Neural progenitor cell (in vitro differentiated cells): ENCODE measurements around the gene EIF5A.

Experiments
- EZH2 ChIP-seq: fragments of 200-600 bp; sonication (generic); IDR thresholded peaks from 2 replicates; pipeline ENCODE4 v1.6.1; 2017; ENCODE audit warnings: antibody characterized with exemption, mild to moderate bottlenecking, moderate library complexity
- TF ChIP-seq, protein P1 (sequence below): fragments of 200-600 bp; sonication (generic); IDR thresholded peaks from 2 replicates; pipeline ENCODE4 v1.5.1; 2017; ENCODE audit warnings: antibody characterized with exemption, mild to moderate bottlenecking

DNA sequence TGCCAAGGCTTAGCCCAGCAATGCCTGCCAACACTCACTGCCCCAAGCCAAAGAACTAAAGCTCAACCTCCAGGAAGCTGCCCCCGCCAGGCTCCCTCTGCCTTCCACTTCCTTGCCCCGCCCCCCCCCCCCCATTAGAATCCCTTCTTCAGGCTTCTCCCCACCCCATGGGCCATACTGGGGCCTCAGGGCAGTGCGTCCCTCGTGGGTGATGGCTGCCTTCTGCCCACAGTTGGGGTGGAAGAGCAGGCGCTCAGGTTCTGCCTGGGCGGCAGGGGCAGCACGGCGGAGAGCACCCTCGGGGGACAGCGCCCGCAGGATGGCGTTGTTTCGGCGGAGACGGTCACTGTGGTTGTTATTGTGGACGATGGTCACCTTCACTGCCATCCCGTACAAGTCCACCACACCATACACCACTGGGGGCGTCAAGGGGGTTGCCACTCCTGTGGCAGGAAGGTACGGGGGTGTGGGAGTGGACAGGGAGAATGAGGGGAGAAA is 17.7 kb downstream of the EIF5A start:
- TF ChIP-seq EZH2: no peak
- TF ChIP-seq, protein P1, sequence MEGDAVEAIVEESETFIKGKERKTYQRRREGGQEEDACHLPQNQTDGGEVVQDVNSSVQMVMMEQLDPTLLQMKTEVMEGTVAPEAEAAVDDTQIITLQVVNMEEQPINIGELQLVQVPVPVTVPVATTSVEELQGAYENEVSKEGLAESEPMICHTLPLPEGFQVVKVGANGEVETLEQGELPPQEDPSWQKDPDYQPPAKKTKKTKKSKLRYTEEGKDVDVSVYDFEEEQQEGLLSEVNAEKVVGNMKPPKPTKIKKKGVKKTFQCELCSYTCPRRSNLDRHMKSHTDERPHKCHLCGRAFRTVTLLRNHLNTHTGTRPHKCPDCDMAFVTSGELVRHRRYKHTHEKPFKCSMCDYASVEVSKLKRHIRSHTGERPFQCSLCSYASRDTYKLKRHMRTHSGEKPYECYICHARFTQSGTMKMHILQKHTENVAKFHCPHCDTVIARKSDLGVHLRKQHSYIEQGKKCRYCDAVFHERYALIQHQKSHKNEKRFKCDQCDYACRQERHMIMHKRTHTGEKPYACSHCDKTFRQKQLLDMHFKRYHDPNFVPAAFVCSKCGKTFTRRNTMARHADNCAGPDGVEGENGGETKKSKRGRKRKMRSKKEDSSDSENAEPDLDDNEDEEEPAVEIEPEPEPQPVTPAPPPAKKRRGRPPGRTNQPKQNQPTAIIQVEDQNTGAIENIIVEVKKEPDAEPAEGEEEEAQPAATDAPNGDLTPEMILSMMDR: no peak
